ENCODE data around the gene MRPS24.
"Not testable (repeated sequence)": the region's sequence is repeated elsewhere in the genome, so short reads cannot be mapped to it uniquely, and the experiment has no call there.

The MRPS24 gene

GRCh38 chr7:43869006-43869866, at the start of gene MRPS24:
Gene MRPS24, minus strand, starts transcription at chr7:43869517. Its CDS starts 22 bp downstream, at chr7:43869495.
- peak; percentile 91 to 92 for DNase-seq (ENCODE audit: low read depth in 1 of 2, low spot score in 1 of 2)

- DNase-seq (ENCODE audit: low read depth in 1 of 2, low spot score in 1 of 2), result no peak
Observed at GRCh38 chr7:43915907-43916306, 46.6 kb upstream of the MRPS24 start.

- DNase-seq (ENCODE audit: low read depth in 1 of 2, low spot score in 1 of 2), result no peak
Observed at GRCh38 chr7:43914795-43915194, 45.5 kb upstream of the MRPS24 start.

GRCh38 chr7:43906331-43907010, 37.2 kb upstream of the MRPS24 start, which contains the start of gene URGCP:
Gene URGCP, minus strand, starts transcription at chr7:43906596. Its CDS starts 21 bp downstream, at chr7:43906575.
- peak; percentile 25 to 33 for DNase-seq (ENCODE audit: low read depth in 1 of 2, low spot score in 1 of 2)

GRCh38 chr7:43905956-43906330, 36.6 kb upstream of the MRPS24 start:
- peak; percentile 1 to 10 for DNase-seq (ENCODE audit: low read depth in 1 of 2, low spot score in 1 of 2)

GRCh38 chr7:43905209-43905946, 36.1 kb upstream of the MRPS24 start:
- no peak for DNase-seq (ENCODE audit: low read depth in 1 of 2, low spot score in 1 of 2)

GRCh38 chr7:43904533-43905208, 35.4 kb upstream of the MRPS24 start:
- no peak for DNase-seq (ENCODE audit: low read depth in 1 of 2, low spot score in 1 of 2)

- no peak for DNase-seq (ENCODE audit: low read depth in 1 of 2, low spot score in 1 of 2)
Observed at GRCh38 chr7:43902542-43903054, 33.3 kb upstream of the MRPS24 start.

- DNase-seq (ENCODE audit: low read depth in 1 of 2, low spot score in 1 of 2), result not testable (repeated sequence)
Observed at GRCh38 chr7:43898571-43898970, 29.3 kb upstream of the MRPS24 start.

- no peak for DNase-seq (ENCODE audit: low read depth in 1 of 2, low spot score in 1 of 2)
Observed at GRCh38 chr7:43895847-43896415, 26.6 kb upstream of the MRPS24 start.

- DNase-seq (ENCODE audit: low read depth in 1 of 2, low spot score in 1 of 2), result no peak
Observed at GRCh38 chr7:43891069-43891955, 22.0 kb upstream of the MRPS24 start.

GRCh38 chr7:43890468-43890867, 21.2 kb upstream of the MRPS24 start:
- DNase-seq (ENCODE audit: low read depth in 1 of 2, low spot score in 1 of 2), result no peak

- DNase-seq (ENCODE audit: low read depth in 1 of 2, low spot score in 1 of 2), result no peak
Observed at GRCh38 chr7:43888993-43889945, 20.0 kb upstream of the MRPS24 start.

- DNase-seq (ENCODE audit: low read depth in 1 of 2, low spot score in 1 of 2), result no peak
Observed at GRCh38 chr7:43884617-43885016, 15.3 kb upstream of the MRPS24 start.

- no peak for DNase-seq (ENCODE audit: low read depth in 1 of 2, low spot score in 1 of 2)
Observed at GRCh38 chr7:43884209-43884608, 14.9 kb upstream of the MRPS24 start.

GRCh38 chr7:43880596-43880995, 11.3 kb upstream of the MRPS24 start:
- DNase-seq (ENCODE audit: low read depth in 1 of 2, low spot score in 1 of 2), result no peak

- DNase-seq (ENCODE audit: low read depth in 1 of 2, low spot score in 1 of 2), result no peak
Observed at GRCh38 chr7:43879477-43879876, 10.2 kb upstream of the MRPS24 start.

- no peak for DNase-seq (ENCODE audit: low read depth in 1 of 2, low spot score in 1 of 2)
Observed at GRCh38 chr7:43878867-43879266, 9.6 kb upstream of the MRPS24 start.
